T-helper 2 cell treated with Interferon-gamma antibody and Interleukin-4, amounts not matched to agents 5 μg/mL and 100 μg/mL, for 36 hours (primary cell): ENCODE data around the gene DISC1.

Source experiments
- DNase-seq: peaks from one replicate; pipeline ENCODE4 v3.0.0; 2021; ENCODE audit warnings: low spot score
- H3K27ac Mint-ChIP-seq: one replicate; pipeline ENCODE4 v1.8.0; 2021; ENCODE audit warnings: mild to moderate bottlenecking, mixed read lengths
- H3K27me3 Mint-ChIP-seq: one replicate; pipeline ENCODE4 v1.8.0; 2021; ENCODE audit warnings: low read depth, mixed read lengths
- H3K36me3 Mint-ChIP-seq: one replicate; pipeline ENCODE4 v1.8.0; 2021; ENCODE audit warnings: low read depth, mixed read lengths
- H3K4me1 Mint-ChIP-seq: one replicate; pipeline ENCODE4 v1.8.0; 2021; ENCODE audit warnings: low read depth, mixed read lengths
- H3K4me3 Mint-ChIP-seq: one replicate; pipeline ENCODE4 v1.8.0; 2022; ENCODE audit warnings: mild to moderate bottlenecking, moderate library complexity, mixed read lengths
- H3K9me3 Mint-ChIP-seq: one replicate; pipeline ENCODE4 v1.8.0; 2021; ENCODE audit warnings: mixed read lengths

The DISC1 gene

DNA sequence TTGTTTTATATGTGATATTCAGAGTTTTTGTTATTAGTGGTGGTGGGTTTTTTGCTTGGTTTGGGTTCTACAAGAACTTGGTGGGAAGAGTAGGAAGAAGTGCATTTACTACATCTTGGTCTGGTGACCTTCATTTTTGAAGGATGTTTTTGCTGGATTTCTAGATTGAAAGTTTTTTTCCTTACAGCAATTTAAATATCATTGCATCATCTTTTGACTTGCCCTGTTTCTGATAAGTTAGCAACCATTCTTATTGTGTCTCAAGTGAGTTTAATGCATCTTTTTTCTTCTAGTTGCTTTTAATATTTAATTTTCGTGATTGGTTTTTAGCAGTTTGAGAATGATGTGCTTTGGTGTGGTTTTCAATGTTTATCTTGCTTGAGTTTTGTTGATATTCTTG is 447.7 kb downstream of the DISC1 start:
- H3K36me3 Mint-ChIP-seq: no peaks in the 10 kb centered on the region
- DNase-seq: no peak
- H3K9me3 Mint-ChIP-seq: peaks cover 5% of the 10 kb centered on the region
- no peak overlapping the region for H3K27ac Mint-ChIP-seq
- no peak overlapping the region for H3K4me3 Mint-ChIP-seq
- peaks cover 4% of the 10 kb centered on the region for H3K27me3 Mint-ChIP-seq
- no peaks in the 10 kb centered on the region for H3K4me1 Mint-ChIP-seq

DNA sequence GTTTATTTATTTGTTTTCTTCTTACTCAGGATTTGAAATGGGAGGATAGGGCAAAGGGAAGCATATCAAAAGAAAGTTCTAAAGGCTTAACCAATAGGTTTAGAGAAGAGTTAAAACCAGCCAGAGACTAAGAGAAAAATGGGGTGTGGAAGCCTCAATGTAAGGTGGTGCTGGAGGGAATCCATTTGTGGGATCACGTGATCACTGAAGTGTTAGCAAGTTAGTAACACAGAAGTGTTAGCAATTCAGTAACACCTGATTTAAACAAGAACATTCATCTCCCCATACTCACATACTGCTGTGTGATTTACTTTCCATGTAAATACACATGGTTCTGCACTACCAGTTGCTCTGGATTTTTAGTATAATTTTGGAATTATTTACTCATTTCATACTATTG is 451.2 kb downstream of the DISC1 start:
- no peaks in the 10 kb centered on the region for H3K4me1 Mint-ChIP-seq
- H3K36me3 Mint-ChIP-seq: no peaks in the 10 kb centered on the region
- no peak overlapping the region for H3K4me3 Mint-ChIP-seq
- no peak overlapping the region for H3K27ac Mint-ChIP-seq
- peaks cover 4% of the 10 kb centered on the region for H3K27me3 Mint-ChIP-seq
- peaks cover 5% of the 10 kb centered on the region for H3K9me3 Mint-ChIP-seq
- DNase-seq: no peak

DNA sequence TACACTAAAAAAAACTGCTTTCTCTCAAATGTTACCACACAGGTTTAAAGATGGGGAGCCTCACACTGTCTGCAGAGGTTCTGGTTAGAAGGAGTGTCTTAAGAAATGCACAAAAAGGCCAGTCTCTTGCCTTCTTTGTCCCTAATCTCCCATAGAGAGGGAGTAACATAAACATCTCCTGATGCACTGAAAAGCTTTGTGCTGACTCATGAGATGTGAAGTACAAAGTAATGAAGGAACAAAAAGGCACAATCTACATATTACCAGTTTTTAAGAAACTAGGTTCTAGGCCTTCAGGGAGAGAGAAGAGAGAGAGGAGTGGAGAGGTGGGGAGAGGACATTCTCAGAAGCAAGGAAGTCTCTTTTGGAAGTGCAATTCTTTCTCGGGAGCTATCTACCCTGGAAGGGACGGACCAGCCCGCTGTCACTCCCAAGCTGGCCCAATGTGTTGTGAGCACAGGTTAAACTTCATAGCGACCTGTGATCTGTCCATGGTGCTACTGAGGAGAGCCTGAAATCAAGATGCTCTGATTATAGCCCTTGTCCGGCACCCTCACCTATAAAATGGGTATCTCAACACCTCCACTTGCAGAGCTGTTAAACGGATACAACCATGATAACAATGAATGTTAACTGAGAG is 458.1 kb downstream of the DISC1 start:
- H3K27ac Mint-ChIP-seq: no peak overlapping the region
- H3K27me3 Mint-ChIP-seq: no peaks in the 10 kb centered on the region
- no peak for DNase-seq

DNA sequence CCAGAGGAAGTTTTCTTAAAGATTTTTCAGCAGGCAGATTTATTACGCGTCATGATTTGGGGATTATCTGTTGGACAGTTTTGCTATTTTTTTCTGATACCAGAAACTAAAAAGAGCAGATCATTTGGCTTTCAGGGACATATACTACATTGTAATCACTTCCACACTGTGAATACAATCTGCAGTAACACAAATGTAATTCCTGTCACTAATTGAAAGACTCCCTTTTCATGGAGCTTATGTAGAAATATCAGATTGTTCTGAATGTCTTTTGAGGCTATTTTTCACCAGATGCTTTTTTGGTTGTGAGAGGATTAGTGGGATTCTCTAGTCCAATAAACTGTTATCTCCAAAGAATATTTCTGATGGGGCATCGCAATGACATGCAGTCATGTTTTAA is 464.2 kb downstream of the DISC1 start:
- no peak for DNase-seq
- Mint-ChIP-seq H3K27me3 (no peaks in the 10 kb centered on the region), H3K36me3 (no peaks in the 10 kb centered on the region), H3K4me3 (no peak overlapping the region), H3K27ac (no peak overlapping the region), H3K9me3 (no peaks in the 10 kb centered on the region), H3K4me1 (no peaks in the 10 kb centered on the region)

More for the DNA sequence above, 458.1 kb downstream of the DISC1 start:
- no peak overlapping the region for H3K4me3 Mint-ChIP-seq
- H3K9me3 Mint-ChIP-seq: no peaks in the 10 kb centered on the region
- H3K36me3 Mint-ChIP-seq: no peaks in the 10 kb centered on the region
- no peaks in the 10 kb centered on the region for H3K4me1 Mint-ChIP-seq
